Measurements from ENCODE around the gene GPC3.
"Not testable (repeated sequence)": the region's sequence is repeated elsewhere in the genome, so short reads cannot be mapped to it uniquely, and the experiment has no call there.

The GPC3 gene

DNA sequence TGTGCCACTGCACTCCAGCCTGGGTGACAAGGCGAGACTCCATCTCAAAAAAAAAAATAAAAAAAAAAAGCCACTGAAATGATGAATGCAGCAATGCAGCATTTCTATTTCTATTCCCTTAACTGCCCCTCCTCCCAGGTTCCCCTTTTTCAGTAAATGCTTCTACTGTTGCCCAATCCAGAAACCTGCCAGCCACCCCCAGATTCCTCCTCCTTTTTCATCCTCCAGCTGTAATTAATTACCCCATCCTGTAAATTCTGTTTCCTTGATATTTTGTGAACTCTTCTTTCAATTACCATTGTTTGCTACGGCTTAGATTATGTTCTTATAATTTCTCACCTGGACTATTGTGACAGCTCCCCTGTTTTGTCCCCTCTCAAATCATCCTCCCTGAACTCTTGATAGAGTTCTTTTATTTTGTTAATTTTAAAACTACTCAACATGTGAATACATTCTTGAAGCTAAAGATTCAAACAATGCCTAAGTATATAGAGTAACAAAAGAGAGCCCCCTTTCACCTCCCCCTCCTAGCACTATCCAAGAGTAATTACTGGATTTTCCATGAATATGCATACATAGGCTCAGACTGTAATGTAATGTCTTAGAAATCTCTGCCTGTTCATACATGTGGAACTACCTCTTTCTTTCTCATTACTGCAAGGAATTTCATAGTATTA lies 429.5 kb downstream of the GPC3 start:
- DNase-seq (ENCODE audit: low read depth) = no peak

DNA sequence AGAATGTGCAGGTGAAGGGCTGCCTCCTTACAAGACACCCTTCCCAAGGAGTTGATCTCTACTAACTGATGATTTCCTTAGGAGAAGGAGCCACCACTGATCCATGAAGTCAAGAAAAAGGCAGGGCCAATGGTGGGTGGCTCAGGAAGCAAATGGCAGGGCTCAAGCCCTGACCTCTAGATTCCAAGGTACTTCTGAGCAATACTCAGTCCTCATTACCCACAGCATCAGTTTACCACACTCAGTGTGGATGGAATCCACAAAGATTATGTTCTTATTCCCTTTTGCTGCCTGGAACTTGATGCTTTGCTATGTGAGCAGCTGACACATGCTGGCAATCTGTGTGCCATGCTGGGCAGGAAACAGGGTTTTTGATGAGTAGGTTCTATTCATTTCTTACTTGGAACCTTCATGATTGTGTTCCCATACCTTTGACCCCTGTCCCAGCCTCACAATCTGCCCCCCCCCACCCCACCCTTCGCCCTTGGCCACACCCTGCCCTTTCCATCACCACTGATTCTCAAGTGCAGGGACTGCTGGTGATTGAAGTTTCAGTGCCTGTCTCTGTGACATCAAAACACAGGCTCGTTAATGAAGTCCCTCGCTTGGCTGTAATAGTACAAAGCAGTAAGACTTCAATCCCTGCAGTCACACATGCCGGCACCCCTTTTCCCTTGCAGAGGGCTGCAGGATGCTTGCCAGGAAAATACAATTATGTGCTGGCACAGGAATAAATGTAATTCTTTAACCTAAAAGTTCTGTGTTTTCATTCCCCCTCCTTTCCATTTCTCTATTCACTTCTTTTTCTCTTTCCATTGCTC lies 434.5 kb downstream of the GPC3 start:
- no peak for DNase-seq (ENCODE audit: low read depth)

DNA sequence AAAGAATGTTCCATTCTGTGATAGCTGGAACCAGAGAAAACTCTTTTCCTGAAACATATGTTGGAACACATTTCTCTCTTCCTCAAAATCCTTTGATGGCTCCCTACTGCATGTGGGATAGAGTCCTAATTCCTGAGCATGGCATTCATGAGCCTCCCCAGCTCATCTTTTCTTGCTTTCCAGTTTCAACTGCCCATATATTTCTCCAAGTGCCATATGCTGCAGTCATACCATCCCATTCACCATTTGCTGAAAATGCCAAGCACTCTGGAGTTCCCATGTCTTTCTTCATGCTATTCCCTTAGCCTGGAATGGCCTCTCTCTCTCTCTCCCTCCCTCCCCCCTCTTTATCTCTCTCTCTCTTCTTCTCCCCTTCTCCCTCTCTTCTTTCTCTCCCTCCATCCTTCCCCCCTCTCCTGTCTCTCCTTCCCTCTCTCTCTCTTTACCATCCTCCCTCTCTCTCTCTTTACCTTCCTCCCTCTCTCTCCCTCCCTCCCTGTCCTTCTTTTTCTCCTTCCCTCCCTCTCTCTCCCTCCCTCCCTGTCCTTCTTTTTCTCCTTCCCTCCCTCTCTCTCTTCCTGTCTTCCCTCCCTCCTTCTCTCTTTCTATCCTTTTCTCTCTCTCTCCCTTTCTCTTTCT lies 436.0 kb downstream of the GPC3 start:
- DNase-seq (ENCODE audit: low read depth) = no peak

DNA sequence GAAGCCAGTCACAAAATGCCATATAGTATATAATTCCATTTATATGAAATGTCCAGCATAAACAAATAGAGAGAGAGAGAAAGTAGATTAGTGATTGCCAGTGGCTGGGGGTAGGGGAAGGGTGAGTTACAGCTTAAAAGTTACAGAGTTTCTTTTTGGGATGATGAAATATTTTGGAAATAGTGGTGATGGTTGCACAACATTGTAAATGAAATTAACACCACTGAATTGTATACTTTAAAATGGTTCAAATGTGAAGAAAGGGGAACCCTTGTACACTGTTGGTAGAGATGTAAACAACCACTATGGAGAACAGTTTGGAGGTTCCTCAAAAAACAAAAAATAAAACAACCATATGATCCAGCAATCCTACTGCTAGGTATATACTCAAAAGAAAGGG lies 439.0 kb downstream of the GPC3 start:
- no peak for DNase-seq (ENCODE audit: low read depth)

DNA sequence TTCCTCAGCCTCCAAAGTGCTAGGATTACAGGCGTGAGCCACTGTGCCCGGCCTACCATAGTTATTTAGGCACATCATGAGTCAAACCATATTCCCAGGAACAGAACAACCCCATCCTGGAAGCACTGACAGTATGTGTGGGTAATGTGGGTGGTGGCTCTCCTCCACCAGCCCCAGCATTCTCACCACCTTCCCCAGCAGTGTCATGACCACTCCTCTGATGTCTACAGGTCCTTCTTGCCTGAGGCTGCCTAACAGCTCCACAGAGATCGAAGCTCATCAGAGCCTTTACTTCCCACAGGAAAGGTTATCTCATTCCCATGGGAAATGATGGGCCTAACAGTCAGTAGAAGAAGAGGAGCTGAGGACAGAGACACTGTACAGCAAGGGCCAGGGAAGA lies 440.6 kb downstream of the GPC3 start:
- no peak for DNase-seq (ENCODE audit: low read depth)

DNA sequence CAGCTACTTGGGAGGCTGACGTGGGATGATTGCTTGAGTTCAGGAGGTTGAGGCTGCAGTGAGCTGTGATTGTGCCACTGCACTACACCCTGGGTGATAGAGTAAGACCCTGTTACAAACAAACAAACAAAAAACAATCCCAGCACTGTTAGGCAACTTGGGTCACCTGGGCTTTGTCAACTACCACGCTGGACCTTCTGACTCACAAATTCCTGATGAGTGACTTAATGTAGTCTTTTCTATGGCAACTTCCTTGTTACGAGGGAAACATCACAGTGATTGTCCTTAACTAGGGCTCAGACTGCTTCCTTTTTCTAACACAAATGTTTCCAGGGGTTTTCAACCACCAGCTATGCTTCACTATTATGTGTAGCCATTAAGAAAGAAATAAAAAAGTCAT lies 441.3 kb downstream of the GPC3 start:
- no peak for DNase-seq (ENCODE audit: low read depth)

DNA sequence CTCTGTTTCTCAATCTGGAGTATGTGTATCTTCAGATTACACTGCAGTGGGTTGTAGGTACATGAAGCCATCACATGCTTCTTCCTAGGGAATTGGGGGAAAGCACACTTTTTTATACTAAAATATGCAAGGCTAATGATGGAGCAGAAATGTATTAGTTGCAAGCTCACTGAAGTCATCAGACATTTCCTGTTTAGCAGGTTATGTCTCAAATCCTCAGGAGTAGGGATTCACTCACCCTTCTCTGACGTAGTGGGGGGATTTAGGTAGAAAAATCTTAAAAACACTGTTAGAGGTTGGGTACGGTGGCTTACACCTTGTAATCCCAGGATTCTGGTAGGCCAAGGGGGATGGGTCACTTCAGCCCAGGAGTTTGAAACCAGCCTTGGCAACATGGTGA lies 441.7 kb downstream of the GPC3 start:
- DNase-seq (ENCODE audit: low read depth) = no peak

DNA sequence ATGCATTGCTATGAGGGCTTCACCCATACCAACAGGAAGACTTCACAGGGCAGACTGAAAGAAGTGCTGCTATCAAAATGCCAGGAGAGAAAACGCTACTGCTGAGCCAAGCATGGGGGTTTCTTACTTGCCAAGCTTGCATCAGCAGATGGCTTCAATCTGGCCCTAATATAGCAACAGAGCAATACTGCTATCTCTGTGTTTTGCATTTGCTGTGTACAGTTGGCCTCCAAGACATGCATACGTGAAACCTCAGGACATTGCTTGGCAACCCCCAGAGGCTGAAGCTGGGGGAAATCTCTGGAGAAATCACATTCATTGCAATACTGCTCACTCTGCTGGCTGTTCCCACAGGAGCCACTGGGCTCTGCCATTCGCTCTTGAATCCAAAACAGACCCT lies 442.9 kb downstream of the GPC3 start:
- DNase-seq (ENCODE audit: low read depth) = no peak

DNA sequence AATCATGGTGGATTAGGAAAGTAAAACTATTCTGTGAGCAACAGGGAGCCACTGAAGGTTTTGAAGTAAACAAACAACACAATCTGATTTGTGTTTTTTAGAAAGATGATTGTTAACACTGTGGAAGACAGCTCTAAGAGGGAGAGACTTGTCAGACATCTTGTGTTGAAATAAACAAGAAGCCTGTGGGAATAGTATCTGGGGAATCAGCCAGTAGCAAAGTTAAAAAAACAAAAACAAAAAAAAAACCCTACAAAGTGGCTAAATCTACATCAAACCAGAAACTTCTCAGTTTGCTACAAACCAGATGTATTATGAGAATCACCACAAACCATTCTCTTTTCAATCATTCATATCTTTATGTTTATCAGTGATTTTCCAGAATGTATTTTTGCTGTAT lies 444.4 kb downstream of the GPC3 start:
- DNase-seq (ENCODE audit: low read depth) = no peak

DNA sequence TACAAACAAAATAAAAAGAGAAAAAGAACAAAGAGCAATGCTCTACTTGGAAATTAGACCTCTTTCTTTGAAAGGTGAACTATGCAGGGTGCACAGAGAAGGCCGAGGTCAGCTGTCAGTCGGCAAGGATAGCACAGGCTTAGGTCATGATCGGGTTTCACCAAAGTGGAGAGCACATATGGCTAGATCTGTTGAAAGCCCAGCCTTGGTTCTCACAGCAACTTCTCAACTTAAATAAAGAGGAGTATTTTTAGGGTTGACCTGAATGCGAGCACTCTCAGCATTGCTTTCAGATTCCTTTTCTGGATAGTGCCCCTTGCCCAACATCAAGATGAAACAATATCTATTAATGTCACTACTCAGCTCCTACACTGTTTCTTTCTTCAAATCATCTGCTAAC lies 447.2 kb downstream of the GPC3 start:
- no peak for DNase-seq (ENCODE audit: low read depth)

DNA sequence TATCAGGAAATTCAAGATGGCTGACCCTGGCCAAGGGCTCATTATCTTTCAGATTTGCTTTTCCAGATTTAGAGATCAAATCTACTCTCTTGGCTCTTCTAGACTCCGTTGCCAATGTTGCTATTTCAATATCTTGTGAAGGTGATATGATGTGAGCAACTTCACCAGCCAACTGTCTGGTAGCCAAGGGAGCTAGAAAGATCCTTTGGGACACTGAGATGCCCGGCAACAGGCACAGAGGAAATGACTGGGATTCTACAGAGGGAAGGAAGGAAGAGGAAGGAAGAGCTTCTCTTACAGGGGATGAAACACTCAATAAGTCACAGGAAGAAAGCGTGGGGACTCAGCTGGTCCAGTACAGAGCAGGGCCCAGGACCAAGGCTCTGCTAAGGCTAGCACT lies 448.3 kb downstream of the GPC3 start:
- DNase-seq (ENCODE audit: low read depth) = no peak

DNA sequence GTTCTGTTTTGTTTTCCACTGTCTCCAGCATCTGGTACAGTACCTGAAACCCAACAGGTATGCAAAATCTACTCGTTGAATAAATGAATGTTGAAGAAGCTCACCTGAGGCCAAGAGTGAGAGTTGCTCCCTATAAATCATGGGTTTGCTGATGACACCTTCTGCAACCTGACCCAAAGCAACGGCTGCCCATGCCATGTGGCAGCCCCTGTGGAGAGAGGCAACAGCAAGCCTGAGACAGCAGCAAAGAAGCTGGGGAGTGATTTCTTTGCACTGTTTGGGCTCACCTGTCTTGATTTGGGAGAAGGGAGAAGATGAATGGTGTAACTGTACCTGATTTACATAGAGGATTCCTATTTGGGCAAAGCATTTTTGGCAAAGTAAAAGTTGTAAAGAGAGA lies 450.3 kb downstream of the GPC3 start:
- DNase-seq (ENCODE audit: low read depth) = no peak

DNA sequence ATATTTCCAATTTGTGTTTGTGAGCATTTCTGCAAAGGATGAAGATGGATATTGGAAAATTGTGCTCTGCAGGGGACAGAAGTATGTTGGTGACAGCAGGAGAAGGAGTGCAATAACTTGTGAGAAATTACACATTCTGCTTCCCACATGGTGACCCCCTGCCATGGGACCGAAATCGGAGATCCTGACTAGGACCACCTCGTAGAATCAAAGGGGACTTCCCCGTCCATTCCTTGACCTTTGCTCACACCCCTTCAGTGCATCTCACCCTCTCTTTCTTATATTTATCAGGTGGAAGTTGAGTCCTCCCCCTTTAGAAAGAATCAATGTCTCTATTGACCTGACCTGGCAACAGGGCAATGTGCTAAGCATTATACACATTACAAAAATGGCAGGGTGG lies 451.2 kb downstream of the GPC3 start:
- no peak for DNase-seq (ENCODE audit: low read depth)

DNA sequence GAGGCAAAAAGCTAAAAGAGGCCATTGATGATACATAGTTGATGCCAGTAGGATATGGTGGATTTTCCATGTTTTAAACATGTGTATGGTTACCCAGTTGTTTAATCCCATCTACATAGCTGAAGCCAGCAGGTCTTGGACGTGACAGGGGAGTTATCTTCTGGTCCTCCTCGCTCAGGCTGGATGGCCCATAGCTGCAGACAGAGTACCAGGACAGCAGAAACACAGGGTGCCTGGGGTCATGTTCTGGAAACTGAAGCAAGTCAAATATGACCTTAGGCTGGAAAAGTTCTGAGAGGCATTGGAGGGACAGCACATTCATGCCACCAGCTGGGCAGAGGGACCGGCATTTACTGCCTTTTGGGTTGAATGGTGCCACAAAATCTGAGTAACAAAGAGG lies 452.1 kb downstream of the GPC3 start:
- no peak for DNase-seq (ENCODE audit: low read depth)

DNA sequence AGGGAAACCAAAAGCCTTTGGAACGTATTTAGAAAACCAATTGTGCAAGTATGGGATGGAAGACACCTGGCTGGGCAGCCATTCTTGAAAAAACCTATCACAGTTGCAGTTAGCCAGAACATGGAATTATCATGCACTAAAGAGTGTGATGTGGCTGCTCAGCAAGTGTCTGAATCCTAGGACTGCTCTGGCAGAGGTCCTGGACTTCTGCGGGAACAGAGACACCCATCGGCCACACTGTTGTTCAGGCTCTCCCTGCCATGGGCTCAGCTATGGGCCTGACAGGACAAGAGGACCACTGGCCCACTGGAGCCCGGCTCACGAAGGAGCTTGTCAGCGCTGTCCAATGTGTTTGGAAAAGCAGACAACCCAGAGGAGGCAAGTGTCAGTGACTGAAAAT lies 454.4 kb downstream of the GPC3 start:
- DNase-seq (ENCODE audit: low read depth) = no peak

DNA sequence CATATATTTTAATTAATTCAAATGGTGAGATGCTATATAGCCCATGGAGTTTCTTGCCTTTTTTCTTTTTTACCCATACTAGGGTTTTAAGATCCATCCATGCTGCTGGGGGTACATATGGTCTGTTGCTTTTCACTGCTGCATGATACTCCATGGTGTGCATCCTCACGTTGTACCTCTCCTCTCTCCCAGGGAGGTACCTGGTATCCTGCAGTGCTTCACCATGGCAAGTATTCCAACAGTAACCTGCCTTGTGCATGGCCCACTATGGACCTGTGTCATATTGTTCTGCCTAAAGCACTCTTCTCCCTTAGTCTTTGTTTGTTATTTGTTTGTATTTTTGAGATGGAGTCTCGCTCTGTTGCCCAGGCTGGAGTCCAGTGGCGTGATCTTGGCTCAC lies 455.8 kb downstream of the GPC3 start:
- DNase-seq (ENCODE audit: low read depth) = no peak

DNA sequence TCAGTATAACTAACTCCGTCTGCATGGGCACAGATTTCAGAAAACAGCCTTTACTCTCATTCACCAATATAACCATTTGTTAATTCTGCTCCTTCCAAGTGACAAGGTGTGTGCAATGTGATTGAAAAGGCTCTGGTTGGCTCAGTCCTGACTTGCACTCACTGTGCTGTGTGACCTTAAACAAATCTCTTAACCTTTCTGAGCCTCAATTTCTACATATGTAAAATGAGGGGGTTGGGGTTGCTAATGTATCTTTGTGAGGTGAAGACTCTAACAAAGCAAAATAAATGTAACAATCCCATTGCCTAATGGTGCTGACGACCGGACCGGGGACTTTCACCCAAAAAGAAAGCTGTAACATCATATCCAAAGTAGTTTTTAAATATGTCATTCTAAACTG lies 457.6 kb downstream of the GPC3 start:
- DNase-seq (ENCODE audit: low read depth) = no peak

DNA sequence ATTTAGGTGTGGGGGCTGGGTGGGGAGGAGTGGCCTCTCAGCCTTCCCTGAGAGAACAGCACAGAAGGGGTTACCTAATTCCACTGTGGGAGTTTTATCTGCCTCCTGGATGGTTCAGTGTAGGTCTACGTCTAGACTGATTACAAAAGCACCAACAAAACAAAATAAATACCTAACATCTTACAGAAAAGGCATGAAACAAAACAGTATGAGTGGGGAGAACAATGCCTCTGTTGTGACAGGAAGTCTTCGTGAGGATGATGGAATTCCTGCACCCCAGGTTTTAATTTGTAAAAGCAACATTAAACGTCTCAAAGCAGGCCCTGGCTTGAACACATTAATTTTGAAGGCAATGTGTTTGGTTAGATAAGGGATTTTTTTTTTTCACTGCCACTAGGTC lies 458.0 kb downstream of the GPC3 start:
- no peak for DNase-seq (ENCODE audit: low read depth)

DNA sequence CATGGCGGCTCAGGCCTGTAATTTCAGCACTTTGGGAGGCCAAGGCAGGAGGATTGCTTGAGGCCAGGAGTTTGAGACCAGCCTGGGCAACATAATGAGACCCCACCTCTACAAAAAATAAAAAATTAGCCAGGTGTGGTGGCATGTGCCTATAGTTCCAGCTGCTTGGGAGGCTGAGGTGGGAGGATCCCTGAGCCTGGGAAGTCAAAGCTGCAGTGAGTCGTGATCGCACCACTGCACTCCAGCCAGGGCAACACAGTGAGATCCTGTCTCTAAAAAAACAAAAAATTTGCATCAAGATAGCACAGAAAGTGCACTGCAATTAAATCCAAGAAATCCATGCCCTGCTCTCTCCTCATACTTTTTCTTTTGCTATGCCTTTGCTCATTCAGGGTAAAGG lies 458.6 kb downstream of the GPC3 start:
- not testable (repeated sequence) for DNase-seq (ENCODE audit: low read depth)

DNA sequence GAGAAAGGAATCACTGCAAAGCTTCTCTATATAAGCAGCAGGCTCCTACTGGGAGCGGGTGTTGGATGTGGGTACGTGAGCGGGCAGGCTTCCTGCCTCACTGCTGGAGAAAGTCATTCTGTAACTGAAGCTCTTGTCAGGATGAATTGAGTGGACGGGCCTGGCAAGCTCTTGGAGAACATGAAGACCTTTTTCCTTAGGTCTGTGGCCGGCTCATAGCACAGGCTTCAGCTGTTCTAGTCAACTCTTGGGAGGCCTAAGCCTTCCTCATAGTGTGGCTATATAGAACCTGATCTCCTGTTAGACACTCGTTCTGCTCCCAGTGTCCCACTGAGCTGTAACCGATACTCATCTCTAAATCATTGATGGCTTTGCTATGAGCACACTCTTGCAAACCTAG lies 461.9 kb downstream of the GPC3 start:
- no peak for DNase-seq (ENCODE audit: low read depth)

DNA sequence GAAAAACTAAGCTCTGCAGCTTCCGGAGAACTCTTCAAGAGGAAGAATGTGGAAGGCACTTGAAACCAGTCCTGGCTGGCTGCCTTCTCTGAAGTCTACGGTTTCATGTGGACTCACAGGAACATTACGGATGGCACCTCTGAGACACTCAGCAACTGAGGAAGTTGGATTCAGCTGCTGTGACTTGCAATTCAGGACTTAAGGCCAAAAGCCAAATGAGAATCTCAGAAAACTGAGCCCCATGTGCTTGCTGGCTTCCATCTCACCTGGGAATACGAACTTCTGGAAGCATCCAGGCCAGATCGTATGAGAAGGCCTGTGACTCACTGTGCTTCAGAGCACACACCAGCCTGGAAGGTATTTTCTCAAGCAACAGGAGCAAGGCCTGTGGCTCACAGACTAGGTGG lies 462.3 kb downstream of the GPC3 start:
- DNase-seq (ENCODE audit: low read depth) = no peak

DNA sequence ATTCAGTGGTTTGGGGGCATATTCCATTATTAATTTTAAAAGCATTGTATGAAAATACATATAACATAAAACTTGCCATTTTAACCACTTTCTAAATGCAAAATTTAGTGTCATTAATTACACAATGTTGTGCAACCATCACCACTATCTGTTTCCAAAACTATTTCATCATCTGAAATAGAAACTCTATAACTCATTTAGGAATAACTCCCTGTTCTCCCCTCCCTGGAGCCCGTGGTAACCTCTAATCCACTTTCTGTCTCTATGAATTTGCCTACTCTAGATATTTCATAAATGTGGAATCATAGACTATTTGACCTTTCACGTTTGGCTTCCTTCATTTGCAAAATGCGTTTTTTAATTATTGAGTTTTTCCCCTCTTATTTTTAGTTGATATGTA lies 468.7 kb downstream of the GPC3 start:
- no peak for DNase-seq (ENCODE audit: low read depth)

DNA sequence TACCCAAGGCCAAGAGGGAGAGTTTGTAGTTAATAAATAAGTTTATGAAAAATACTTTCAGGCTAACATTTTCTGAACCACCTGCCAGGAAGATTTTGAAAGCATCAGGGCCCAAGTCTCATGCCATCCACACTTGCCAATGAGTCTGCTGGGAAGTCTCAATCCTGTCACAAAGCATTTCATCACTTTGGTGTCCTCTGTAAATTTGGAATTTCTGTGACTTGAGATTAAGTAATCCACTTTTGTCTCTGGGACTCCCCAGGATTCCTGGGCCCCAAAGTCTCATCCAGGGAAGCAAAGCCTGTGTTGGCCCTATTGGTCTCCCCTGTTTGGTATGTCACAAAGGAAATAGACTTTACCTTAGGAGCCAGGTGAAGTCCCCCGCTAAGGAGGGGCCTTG lies 470.9 kb downstream of the GPC3 start:
- no peak for DNase-seq (ENCODE audit: low read depth)

DNA sequence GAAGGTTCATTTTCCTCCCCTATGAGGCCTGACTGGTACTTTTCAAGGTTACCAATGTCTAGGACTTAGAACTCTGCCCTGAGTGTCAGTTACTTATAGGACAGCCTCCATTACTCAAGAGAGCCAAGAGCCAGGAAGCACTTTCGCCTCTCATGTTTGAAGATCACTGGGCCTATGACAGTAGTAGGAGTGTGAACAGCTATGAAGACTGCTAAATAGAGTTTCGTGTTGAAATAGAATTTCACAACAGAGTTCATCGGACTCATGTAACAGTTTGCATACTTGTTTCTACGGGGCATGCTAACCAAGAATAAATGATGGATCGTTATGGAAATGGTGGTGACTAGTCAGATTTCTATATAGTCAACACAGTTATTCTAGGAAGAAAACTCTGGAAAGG lies 472.3 kb downstream of the GPC3 start:
- no peak for DNase-seq (ENCODE audit: low read depth)
